Activated CD8-positive, alpha-beta memory T cell treated with anti-CD3 and anti-CD28 coated beads for 1 hour (primary cell): ENCODE data around the gene SCLT1.

Experiments
- DNase-seq, 2 donors: peaks; one replicate each; pipeline ENCODE4 v3.0.0-alpha.2; 2020; ENCODE audit warnings: low read depth in 1 of 2; ENCODE audit errors: extremely low read depth in 1 of 2

Gene SCLT1

GRCh38 chr4:128973384-128973783 lies 120.0 kb downstream of the SCLT1 start:
- DNase-seq = no peak

- no peak for DNase-seq
Observed at GRCh38 chr4:128961405-128961804, 131.9 kb downstream of the SCLT1 start.

- DNase-seq = no peak
Observed at GRCh38 chr4:128958194-128958593, 135.1 kb downstream of the SCLT1 start.

GRCh38 chr4:128957459-128957858 lies 135.9 kb downstream of the SCLT1 start:
- no peak for DNase-seq

GRCh38 chr4:128955751-128956150 lies 137.6 kb downstream of the SCLT1 start:
- DNase-seq = no peak

- DNase-seq = no peak
Observed at GRCh38 chr4:128954941-128955340, 138.4 kb downstream of the SCLT1 start.

GRCh38 chr4:128951316-128951715 lies 142.0 kb downstream of the SCLT1 start:
- DNase-seq = no peak

- DNase-seq = no peak
Observed at GRCh38 chr4:128950796-128951195, 142.5 kb downstream of the SCLT1 start.

- DNase-seq = no peak
Observed at GRCh38 chr4:128946916-128947315, 146.4 kb downstream of the SCLT1 start.

- DNase-seq = no peak
Observed at GRCh38 chr4:128942607-128943006, 150.7 kb downstream of the SCLT1 start.

- no peak for DNase-seq
Observed at GRCh38 chr4:128940971-128941370, 152.4 kb downstream of the SCLT1 start.

- DNase-seq = no peak
Observed at GRCh38 chr4:128930051-128930450, 163.3 kb downstream of the SCLT1 start.

- no peak for DNase-seq
Observed at GRCh38 chr4:128924951-128925350, 168.4 kb downstream of the SCLT1 start.

GRCh38 chr4:128921954-128922353 lies 171.4 kb downstream of the SCLT1 start:
- DNase-seq = no peak

- no peak for DNase-seq
Observed at GRCh38 chr4:128917781-128918180, 175.6 kb downstream of the SCLT1 start.

GRCh38 chr4:128916832-128917231 lies 176.5 kb downstream of the SCLT1 start:
- no peak for DNase-seq

GRCh38 chr4:128915544-128915943 lies 177.8 kb downstream of the SCLT1 start:
- DNase-seq = no peak

GRCh38 chr4:128913228-128913627 lies 180.1 kb downstream of the SCLT1 start:
- DNase-seq = no peak

- DNase-seq = no peak
Observed at GRCh38 chr4:128908735-128909134, 184.6 kb downstream of the SCLT1 start.

GRCh38 chr4:128907981-128908380 lies 185.4 kb downstream of the SCLT1 start:
- no peak for DNase-seq

- no peak for DNase-seq
Observed at GRCh38 chr4:128906581-128906980, 186.8 kb downstream of the SCLT1 start.

- DNase-seq = no peak
Observed at GRCh38 chr4:128904821-128905220, 188.5 kb downstream of the SCLT1 start.

- DNase-seq = no peak
Observed at GRCh38 chr4:128880662-128881061, 212.7 kb downstream of the SCLT1 start.

GRCh38 chr4:128879971-128880370 lies 213.4 kb downstream of the SCLT1 start:
- DNase-seq = no peak
